NCI-H526 treated with DMSO at 0.1 percent for 48 hours (cell line): ENCODE data around the gene FST.

Experiments used
- DNase-seq: peaks from one replicate; lab custom pipeline; 2025; lab: John Stamatoyannopoulos, UW

The FST gene

DNA sequence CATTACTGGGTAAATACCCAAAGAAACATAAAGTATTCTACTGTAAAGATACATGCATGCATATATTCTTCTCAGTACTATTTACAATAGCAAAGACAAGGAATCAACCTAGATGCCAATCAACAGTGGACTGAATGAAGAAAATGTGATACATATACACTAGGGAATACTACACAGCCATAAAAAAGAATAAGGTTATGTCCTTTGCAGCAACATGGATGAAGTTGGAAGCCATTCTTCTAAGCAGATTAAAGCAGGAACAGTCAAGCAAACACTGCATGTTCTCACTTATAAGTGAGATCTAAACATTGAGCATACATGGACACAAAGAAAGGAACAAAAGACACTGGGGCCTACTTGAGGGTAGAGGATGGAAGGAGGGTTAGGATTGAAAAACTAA is 40.4 kb downstream of the FST start:
- DNase-seq, result no peak
